GM12872 (cell line): ENCODE data around the gene BRIP1.

Experiments used
- CTCF ChIP-seq: IDR thresholded peaks from 3 replicates; pipeline ENCODE4 v1.5.1; 2011; ENCODE audit warnings: low read depth, mild to moderate bottlenecking, low read length, moderate library complexity; ENCODE audit not compliant: insufficient read depth

The BRIP1 gene

DNA sequence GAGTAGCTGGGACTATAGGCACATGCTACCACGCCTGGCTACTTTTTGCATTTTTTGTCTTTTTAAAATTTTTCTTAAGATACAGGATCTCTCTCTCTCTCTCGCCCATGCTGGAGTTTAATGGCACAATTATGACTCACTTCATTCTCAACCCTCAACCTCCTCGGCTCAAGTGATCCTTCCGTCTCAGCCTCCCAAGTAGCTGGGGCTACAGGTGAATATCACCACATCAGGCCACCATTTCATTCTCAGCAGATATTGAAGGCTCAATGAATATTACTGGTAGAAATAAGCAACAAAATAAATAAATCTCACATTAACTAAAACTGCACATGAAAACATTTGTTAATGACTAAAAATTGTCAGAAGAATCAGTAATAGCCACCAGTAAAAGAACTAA, 41.7 kb downstream of the BRIP1 start:
- TF ChIP-seq CTCF, result no peak

GRCh38 chr17:61818225-61818624, 45.1 kb downstream of the BRIP1 start:
- no peak for TF ChIP-seq CTCF

DNA sequence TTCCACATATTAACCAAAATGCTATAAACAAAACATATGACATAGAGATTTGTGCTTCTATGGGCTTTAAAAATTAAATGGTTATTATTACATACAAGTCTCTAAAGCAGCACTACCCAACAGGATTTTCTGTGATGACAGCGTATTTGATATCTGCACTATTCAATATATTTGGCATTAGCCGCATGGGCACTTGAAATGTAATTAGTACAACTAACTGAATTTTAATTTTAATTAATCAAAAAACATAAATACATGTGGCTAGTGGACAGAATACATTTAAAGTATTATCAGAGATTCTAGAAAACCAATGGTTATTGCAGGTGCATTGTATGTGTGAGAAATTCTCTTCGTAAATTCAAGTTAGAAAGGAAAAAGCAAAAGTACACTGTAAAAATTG, 45.9 kb downstream of the BRIP1 start:
- TF ChIP-seq CTCF, result no peak

GRCh38 chr17:61816538-61816937, 46.8 kb downstream of the BRIP1 start:
- TF ChIP-seq CTCF, result no peak

DNA sequence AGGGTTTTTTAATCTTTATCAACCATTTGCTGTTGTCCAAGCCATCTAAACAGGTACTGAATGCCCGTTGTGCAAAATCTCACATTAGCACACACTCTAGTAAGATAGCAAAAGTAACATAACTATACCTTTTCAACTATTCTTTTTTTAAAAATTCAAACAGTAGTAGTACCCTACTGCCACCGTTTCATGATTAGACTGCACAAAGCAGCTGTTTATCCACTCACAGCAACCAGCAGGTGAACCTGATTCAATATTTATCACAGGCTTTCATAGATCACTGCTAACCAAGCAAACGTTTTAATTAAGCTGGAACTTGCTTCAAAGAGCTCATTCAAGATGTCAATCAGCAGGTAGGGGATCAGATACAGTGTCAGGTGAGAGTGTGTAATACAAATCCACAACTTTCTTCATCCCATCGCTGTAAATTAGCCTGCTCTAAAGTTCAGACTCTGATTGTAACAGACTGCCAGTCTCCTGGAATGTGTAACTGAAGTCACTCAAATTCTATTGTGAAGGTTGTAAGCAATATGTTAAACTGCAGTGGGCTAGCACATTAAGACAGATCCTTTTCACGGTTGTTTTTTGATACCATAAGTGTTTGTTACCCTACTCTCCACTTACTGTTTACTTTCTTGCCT, 47.3 kb downstream of the BRIP1 start:
- no peak for TF ChIP-seq CTCF

DNA sequence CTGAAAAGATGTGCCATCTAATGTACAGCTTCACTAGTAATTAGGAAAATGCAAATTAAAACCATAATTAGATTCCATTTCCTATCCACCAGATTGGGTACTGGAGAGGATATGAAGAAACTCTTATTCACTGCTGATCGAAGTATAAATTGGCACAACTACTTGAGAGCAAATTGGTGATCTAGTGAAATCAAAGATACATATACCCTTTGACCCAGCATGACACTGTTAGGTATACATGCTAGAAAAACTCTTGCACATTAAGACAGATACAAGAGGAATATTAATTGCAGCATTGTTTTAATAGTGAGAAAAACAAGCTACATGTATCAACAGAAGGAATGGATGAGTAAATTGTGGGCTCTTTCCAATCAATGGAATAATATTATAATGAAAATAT, 48.8 kb downstream of the BRIP1 start:
- no peak for TF ChIP-seq CTCF

GRCh38 chr17:61813211-61813610, 50.1 kb downstream of the BRIP1 start:
- TF ChIP-seq CTCF, result no peak

- TF ChIP-seq CTCF, result no peak
Observed at GRCh38 chr17:61812747-61813146, 50.6 kb downstream of the BRIP1 start.
